Duodenal mucosa (tissue), 2 donors: ENCODE data around the gene STX18.

Source experiments
- H3K27ac ChIP-seq: one replicate; pipeline ENCODE4 v1.7.0; 2013; ENCODE audit warnings: low read depth, low read length
- H3K27me3 ChIP-seq, 2 donors: one replicate each; pipeline ENCODE4 v1.7.0; 2013; ENCODE audit warnings: low read length in 2 of 2, control low read depth in 1 of 2; ENCODE audit not compliant: insufficient read depth in 2 of 2, control insufficient read depth in 1 of 2
- H3K36me3 ChIP-seq, 2 donors: one replicate each; pipeline ENCODE4 v1.7.0; 2013; ENCODE audit warnings: low read length in 2 of 2, control low read depth in 1 of 2; ENCODE audit not compliant: insufficient read depth in 2 of 2, control insufficient read depth in 1 of 2
- H3K4me1 ChIP-seq, 2 donors: one replicate each; pipeline ENCODE4 v1.7.0; 2013; ENCODE audit warnings: low read length in 2 of 2, control low read depth in 1 of 2; ENCODE audit not compliant: insufficient read depth in 2 of 2, control insufficient read depth in 1 of 2
- H3K4me3 ChIP-seq, 2 donors: one replicate each; pipeline ENCODE4 v1.7.0; 2013; ENCODE audit warnings: low read length in 2 of 2, low read depth in 1 of 2
- H3K9ac ChIP-seq, 2 donors: one replicate each; pipeline ENCODE4 v1.7.0; 2013; ENCODE audit warnings: low read length in 2 of 2, low read depth in 1 of 2
- H3K9me3 ChIP-seq, 2 donors: one replicate each; pipeline ENCODE4 v1.7.0; 2013; ENCODE audit warnings: low read length in 2 of 2, control low read depth in 1 of 2; ENCODE audit not compliant: control insufficient read depth in 1 of 2

The STX18 gene

DNA sequence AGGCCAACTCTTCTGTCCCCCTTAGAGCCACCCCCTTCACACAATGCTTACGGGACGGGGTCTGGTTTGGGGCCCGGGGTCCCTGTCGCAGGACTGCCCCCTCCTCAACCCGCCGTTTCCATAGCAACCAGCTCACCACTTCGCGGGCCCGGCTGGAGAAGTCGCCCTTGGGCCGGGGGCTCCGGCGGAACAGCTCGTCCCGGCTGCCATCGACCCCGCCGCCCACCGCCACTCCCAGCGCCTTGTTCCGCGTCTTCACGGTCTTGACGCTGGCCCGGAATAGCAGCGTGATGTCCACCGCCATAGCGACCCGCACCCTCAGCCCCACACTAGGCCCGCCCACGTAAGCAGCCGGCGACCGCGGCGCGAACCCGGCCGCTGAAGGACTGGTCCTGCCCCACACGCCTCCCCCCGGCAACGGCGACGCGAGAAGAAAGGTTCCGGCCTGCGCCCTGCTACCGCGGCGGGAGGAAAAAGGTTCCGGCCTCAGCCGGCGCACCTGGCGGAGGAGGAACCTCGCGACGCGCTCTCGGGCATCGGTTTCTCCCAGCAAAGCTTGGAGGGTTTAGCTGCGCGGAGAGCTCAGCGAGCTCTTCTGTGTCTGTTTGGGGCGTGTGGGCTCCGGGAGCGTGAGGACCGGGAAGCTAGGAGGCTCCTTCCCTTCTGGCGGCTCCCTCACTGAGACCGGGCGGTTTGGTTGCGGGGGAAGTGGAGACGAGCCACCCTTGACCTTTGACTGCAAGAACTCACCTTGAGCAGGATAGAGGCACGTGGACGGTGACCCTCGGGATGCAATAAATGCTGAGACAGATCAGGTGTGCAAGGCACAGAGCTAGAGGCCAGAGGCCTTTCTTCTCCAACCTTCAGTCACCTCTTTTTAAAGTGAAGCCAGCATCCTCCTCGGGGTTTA is at the start of gene STX18:
Gene STX18 (minus strand): TSS at position 388 of the 910 bp plus-strand sequence. CDS start 84 bp downstream, at position 304.
- Histone ChIP-seq H3K36me3 (peaks cover 0 to 4% of the 10 kb centered on the region in 2 donors), H3K4me3 (peak within 1 kb of the TSS; percentile 78 to 94), H3K9me3 (no peaks in the 10 kb centered on the region), H3K27ac (peak within 1 kb of the TSS; percentile 67), H3K4me1 (peaks cover 21 to 24% of the 10 kb centered on the region in 2 donors), H3K27me3 (no peaks in the 10 kb centered on the region), H3K9ac (peak within 1 kb of the TSS; percentile 87 to 96)

- Histone ChIP-seq H3K36me3 (no peaks in the 10 kb centered on the region), H3K27ac (no peak overlapping the region), H3K9ac (no peak overlapping the region), H3K4me3 (no peak overlapping the region), H3K4me1 (no peaks in the 10 kb centered on the region), H3K27me3 (no peaks in the 10 kb centered on the region), H3K9me3 (peaks cover 10 to 11% of the 10 kb centered on the region in 2 donors)
Observed at GRCh38 chr4:4591071-4591470, 49.2 kb upstream of the STX18 start.

DNA sequence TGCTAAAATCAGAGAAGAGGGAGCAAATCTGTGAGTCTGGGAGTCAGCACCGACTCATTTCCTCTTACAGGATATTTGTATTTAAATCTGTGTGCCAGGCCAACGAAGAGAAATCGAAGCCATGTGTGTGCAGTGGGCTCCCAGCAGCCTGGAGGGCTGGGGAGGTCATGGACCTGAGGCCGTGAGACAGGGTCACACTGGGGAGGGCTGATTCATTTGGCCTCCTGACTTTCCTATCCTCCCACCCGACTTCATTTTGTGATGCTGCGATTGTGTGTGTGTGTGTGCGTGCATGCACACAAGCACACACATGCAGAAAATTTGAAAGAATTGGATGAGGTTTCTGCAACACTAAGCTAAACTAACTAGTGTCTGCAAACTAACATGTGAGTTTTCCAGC is 48.7 kb upstream of the STX18 start:
- H3K9ac ChIP-seq: no peak overlapping the region
- no peaks in the 10 kb centered on the region for H3K36me3 ChIP-seq
- H3K9me3 ChIP-seq: peaks cover 7 to 10% of the 10 kb centered on the region in 2 donors
- no peaks in the 10 kb centered on the region for H3K4me1 ChIP-seq
- no peak overlapping the region for H3K4me3 ChIP-seq
- no peak overlapping the region for H3K27ac ChIP-seq
- no peaks in the 10 kb centered on the region for H3K27me3 ChIP-seq

GRCh38 chr4:4585012-4585670 is 43.3 kb upstream of the STX18 start:
- H3K9me3 ChIP-seq: no peaks in the 10 kb centered on the region
- H3K4me3 ChIP-seq: no peak overlapping the region
- H3K27ac ChIP-seq: no peak overlapping the region
- H3K36me3 ChIP-seq: no peaks in the 10 kb centered on the region
- H3K27me3 ChIP-seq: no peaks in the 10 kb centered on the region
- no peaks in the 10 kb centered on the region for H3K4me1 ChIP-seq
- no peak overlapping the region for H3K9ac ChIP-seq

GRCh38 chr4:4583606-4584005 is 41.8 kb upstream of the STX18 start:
- no peaks in the 10 kb centered on the region for H3K27me3 ChIP-seq
- no peaks in the 10 kb centered on the region for H3K36me3 ChIP-seq
- H3K4me1 ChIP-seq: no peaks in the 10 kb centered on the region
- H3K9ac ChIP-seq: no peak overlapping the region
- H3K27ac ChIP-seq: no peak overlapping the region
- H3K4me3 ChIP-seq: no peak overlapping the region
- no peaks in the 10 kb centered on the region for H3K9me3 ChIP-seq

GRCh38 chr4:4582653-4583052 is 40.8 kb upstream of the STX18 start:
- Histone ChIP-seq H3K27ac (no peak overlapping the region), H3K27me3 (no peaks in the 10 kb centered on the region), H3K4me1 (no peaks in the 10 kb centered on the region), H3K9ac (no peak overlapping the region), H3K36me3 (no peaks in the 10 kb centered on the region), H3K9me3 (no peaks in the 10 kb centered on the region), H3K4me3 (no peak overlapping the region)

- H3K36me3 ChIP-seq: no peaks in the 10 kb centered on the region
- no peaks in the 10 kb centered on the region for H3K9me3 ChIP-seq
- no peaks in the 10 kb centered on the region for H3K27me3 ChIP-seq
- no peak overlapping the region for H3K9ac ChIP-seq
- peaks cover 0 to 5% of the 10 kb centered on the region in 2 donors for H3K4me1 ChIP-seq
- no peak overlapping the region for H3K27ac ChIP-seq
- H3K4me3 ChIP-seq: no peak overlapping the region
Observed at GRCh38 chr4:4580494-4580893, 38.6 kb upstream of the STX18 start.

DNA sequence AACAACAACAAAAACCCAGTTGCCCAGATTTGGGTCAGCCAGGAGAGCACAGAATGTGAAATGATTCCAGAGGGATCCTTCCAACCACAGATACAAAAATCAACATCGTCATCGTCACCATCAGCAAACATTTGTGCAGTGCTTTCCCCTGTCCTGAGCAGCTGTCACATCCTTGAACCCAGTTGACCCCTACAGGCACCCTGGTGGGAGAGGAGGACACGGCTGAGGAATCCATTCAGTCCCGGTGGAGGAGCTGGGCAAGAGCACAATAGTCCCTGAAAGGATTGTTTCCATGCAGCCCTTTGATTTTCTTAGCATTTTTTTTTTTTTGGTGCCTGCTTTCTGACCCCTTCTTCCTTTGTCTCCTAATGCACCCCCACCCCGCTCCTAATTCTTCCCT is 37.1 kb upstream of the STX18 start:
- no peaks in the 10 kb centered on the region for H3K27me3 ChIP-seq
- no peak overlapping the region for H3K4me3 ChIP-seq
- H3K9ac ChIP-seq: no peak overlapping the region
- no peaks in the 10 kb centered on the region for H3K9me3 ChIP-seq
- peaks cover 0 to 11% of the 10 kb centered on the region in 2 donors for H3K4me1 ChIP-seq
- no peaks in the 10 kb centered on the region for H3K36me3 ChIP-seq
- H3K27ac ChIP-seq: no peak overlapping the region

DNA sequence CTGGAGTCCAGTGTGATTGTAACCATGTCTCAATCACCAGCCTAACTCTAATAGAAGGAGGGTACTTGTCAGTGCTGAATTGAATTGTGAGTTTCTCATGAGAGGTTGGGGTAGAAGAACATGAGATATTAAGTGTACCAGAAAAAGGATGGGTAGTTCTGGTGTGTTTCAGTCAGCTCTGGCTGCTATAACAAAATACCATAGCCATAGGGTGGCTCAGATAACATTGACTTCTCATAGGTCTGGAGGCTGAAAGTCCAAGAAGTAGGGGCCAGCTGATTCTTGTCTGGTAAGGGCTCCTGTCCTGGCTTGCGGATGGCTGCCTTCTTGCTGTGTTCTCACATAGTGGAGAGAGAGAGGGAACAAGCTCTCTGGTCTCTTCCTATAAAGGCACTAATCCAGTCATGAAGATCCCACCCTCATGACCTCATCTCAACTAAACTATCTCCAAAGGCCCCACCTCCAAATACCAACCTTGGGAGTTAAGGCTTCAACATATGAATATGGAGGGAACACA is 35.6 kb upstream of the STX18 start:
- no peaks in the 10 kb centered on the region for H3K9me3 ChIP-seq
- H3K9ac ChIP-seq: no peak overlapping the region
- H3K4me1 ChIP-seq: peaks cover 0 to 11% of the 10 kb centered on the region in 2 donors
- H3K27ac ChIP-seq: no peak overlapping the region
- no peaks in the 10 kb centered on the region for H3K27me3 ChIP-seq
- H3K36me3 ChIP-seq: no peaks in the 10 kb centered on the region
- H3K4me3 ChIP-seq: no peak overlapping the region
